Loucy (cell line): ENCODE data around the gene MAD1L1.

Experiments used
- H2AFZ ChIP-seq: fragments of 200-600 bp; sonication (generic); 2 replicates; pipeline ENCODE4 v1.6.0; 2016; ENCODE audit warnings: antibody characterized with exemption, mild to moderate bottlenecking, low read length, moderate library complexity
- H3F3A ChIP-seq: fragments of 200-600 bp; 2 replicates; pipeline ENCODE4 v1.6.0; 2016; ENCODE audit warnings: antibody characterized with exemption, low read depth, mild to moderate bottlenecking
- H3K27me3 ChIP-seq: fragments of 200-600 bp; sonication (generic); 2 replicates; pipeline ENCODE4 v1.6.1; 2014; ENCODE audit warnings: low read length, mild to moderate bottlenecking; ENCODE audit not compliant: insufficient read depth, poor library complexity, severe bottlenecking
- H3K36me3 ChIP-seq: fragments of 200-600 bp; sonication (generic); 2 replicates; pipeline ENCODE4 v1.6.1; 2016; ENCODE audit warnings: low read length; ENCODE audit not compliant: insufficient read depth
- H3K4me1 ChIP-seq: fragments of 200-600 bp; sonication (generic); 2 replicates; pipeline ENCODE4 v1.5.1; 2014; ENCODE audit warnings: low read length, mild to moderate bottlenecking; ENCODE audit not compliant: insufficient read depth, poor library complexity, severe bottlenecking
- H3K4me2 ChIP-seq: fragments of 200-600 bp; sonication (generic); 2 replicates; pipeline ENCODE4 v1.6.0; 2014; ENCODE audit warnings: antibody characterized with exemption, low read length, low read depth, mild to moderate bottlenecking; ENCODE audit not compliant: poor library complexity, severe bottlenecking
- H3K4me3 ChIP-seq: fragments of 200-600 bp; sonication (generic); 2 replicates; pipeline ENCODE4 v1.5.1; 2014; ENCODE audit warnings: low read length, mild to moderate bottlenecking, mixed read lengths; ENCODE audit not compliant: poor library complexity, severe bottlenecking
- H3K79me2 ChIP-seq: fragments of 200-600 bp; sonication (generic); 2 replicates; pipeline ENCODE4 v1.6.1; 2014; ENCODE audit warnings: low read length; ENCODE audit not compliant: insufficient read depth
- H3K9ac ChIP-seq: fragments of 200-600 bp; sonication (generic); 2 replicates; pipeline ENCODE4 v1.6.0; 2014; ENCODE audit warnings: mild to moderate bottlenecking, low read depth, low read length, moderate library complexity; ENCODE audit not compliant: poor library complexity, severe bottlenecking
- H3K9me2 ChIP-seq: fragments of 200-600 bp; sonication (generic); replicated peaks from 2 replicates; pipeline ENCODE4 v1.6.1; 2016; ENCODE audit warnings: low read depth, low read length, mixed read lengths
- H3K9me3 ChIP-seq: fragments of 200-600 bp; sonication (generic); 2 replicates; pipeline ENCODE4 v1.6.1; 2014; ENCODE audit warnings: mild to moderate bottlenecking, antibody characterized with exemption, low read length, low read depth; ENCODE audit not compliant: insufficient read depth
- H4K20me1 ChIP-seq: fragments of 200-600 bp; sonication (generic); 2 replicates; pipeline ENCODE4 v1.6.0; 2014; ENCODE audit warnings: antibody characterized with exemption, low read length, mild to moderate bottlenecking; ENCODE audit not compliant: insufficient read depth, poor library complexity, severe bottlenecking
- CTCF ChIP-seq: fragments of 200-600 bp; sonication (generic); conservative IDR thresholded peaks from 2 replicates; pipeline ENCODE4 v1.5.1; 2014; ENCODE audit warnings: mild to moderate bottlenecking, antibody characterized with exemption, low read length
- EZH2phosphoT487 ChIP-seq: fragments of 200-600 bp; IDR thresholded peaks from 2 replicates; pipeline ENCODE4 v1.6.1; 2018; ENCODE audit warnings: antibody characterized with exemption, mild to moderate bottlenecking, moderate library complexity, borderline replicate concordance

The MAD1L1 gene

GRCh38 chr7:2054927-2055326 is 177.8 kb downstream of the MAD1L1 start:
- H3F3A ChIP-seq: no peaks in the 10 kb centered on the region
- no peak overlapping the region for H3K4me2 ChIP-seq
- no peaks in the 10 kb centered on the region for H3K27me3 ChIP-seq
- H3K9ac ChIP-seq: no peak overlapping the region
- H3K9me3 ChIP-seq: no peaks in the 10 kb centered on the region
- H3K4me3 ChIP-seq: no peak overlapping the region
- H3K4me1 ChIP-seq: peaks cover 5% of the 10 kb centered on the region
- peaks cover 8% of the 10 kb centered on the region; the same call in 1 of the 2 replicates for H3K36me3 ChIP-seq
- TF ChIP-seq CTCF: no peak
- no peak for TF ChIP-seq EZH2phosphoT487
- peaks cover 21% of the 10 kb centered on the region; the same call in 1 of the 2 replicates for H3K79me2 ChIP-seq
- no peak overlapping the region for H2AFZ ChIP-seq
- H4K20me1 ChIP-seq: no peaks in the 10 kb centered on the region
- no peaks in the 10 kb centered on the region for H3K9me2 ChIP-seq

- no peak for TF ChIP-seq CTCF
- TF ChIP-seq EZH2phosphoT487: no peak
- no peak overlapping the region for H2AFZ ChIP-seq
- no peaks in the 10 kb centered on the region for H3K9me3 ChIP-seq
- no peak overlapping the region for H3K4me3 ChIP-seq
- no peak overlapping the region for H3K4me2 ChIP-seq
- H4K20me1 ChIP-seq: peaks cover 3% of the 10 kb centered on the region
- peaks cover 17% of the 10 kb centered on the region; the same call in 1 of the 2 replicates for H3K79me2 ChIP-seq
- H3F3A ChIP-seq: no peaks in the 10 kb centered on the region
- no peaks in the 10 kb centered on the region for H3K27me3 ChIP-seq
- peaks cover 8% of the 10 kb centered on the region; the same call in 1 of the 2 replicates for H3K36me3 ChIP-seq
- no peak overlapping the region for H3K9ac ChIP-seq
- H3K4me1 ChIP-seq: peaks cover 5% of the 10 kb centered on the region
- no peaks in the 10 kb centered on the region for H3K9me2 ChIP-seq
Observed at GRCh38 chr7:2053395-2053794, 179.3 kb downstream of the MAD1L1 start.

GRCh38 chr7:2052657-2053048 is 180.1 kb downstream of the MAD1L1 start:
- no peak overlapping the region for H2AFZ ChIP-seq
- H3K4me2 ChIP-seq: no peak overlapping the region
- no peaks in the 10 kb centered on the region for H3K27me3 ChIP-seq
- no peaks in the 10 kb centered on the region for H3K9me3 ChIP-seq
- H3K4me1 ChIP-seq: peaks cover 5% of the 10 kb centered on the region
- H3K9me2 ChIP-seq: no peaks in the 10 kb centered on the region
- H3K79me2 ChIP-seq: peaks cover 17% of the 10 kb centered on the region; the same call in 1 of the 2 replicates
- H4K20me1 ChIP-seq: peaks cover 3% of the 10 kb centered on the region
- no peaks in the 10 kb centered on the region for H3F3A ChIP-seq
- TF ChIP-seq CTCF: no peak
- no peak for TF ChIP-seq EZH2phosphoT487
- no peak overlapping the region for H3K9ac ChIP-seq
- H3K4me3 ChIP-seq: no peak overlapping the region
- H3K36me3 ChIP-seq: peaks cover 8% of the 10 kb centered on the region; the same call in 1 of the 2 replicates
